HepG2 (cell line): ENCODE data around the gene FAM114A1.

Source experiments
- AGO1 ChIP-seq: fragments of 200-400 bp; formaldehyde crosslinking; IDR thresholded peaks from 2 replicates; pipeline ENCODE4 v1.6.1; 2017; ENCODE audit warnings: mild to moderate bottlenecking, low read depth, low read length, moderate library complexity; ENCODE audit not compliant: poor library complexity, severe bottlenecking
- TF ChIP-seq, protein P1 (sequence below): sonication (generic); formaldehyde crosslinking; IDR thresholded peaks from 2 replicates; pipeline ENCODE4 v1.5.0; 2020; ENCODE audit warnings: mild to moderate bottlenecking, missing genetic modification reagents, borderline replicate concordance

DNA sequence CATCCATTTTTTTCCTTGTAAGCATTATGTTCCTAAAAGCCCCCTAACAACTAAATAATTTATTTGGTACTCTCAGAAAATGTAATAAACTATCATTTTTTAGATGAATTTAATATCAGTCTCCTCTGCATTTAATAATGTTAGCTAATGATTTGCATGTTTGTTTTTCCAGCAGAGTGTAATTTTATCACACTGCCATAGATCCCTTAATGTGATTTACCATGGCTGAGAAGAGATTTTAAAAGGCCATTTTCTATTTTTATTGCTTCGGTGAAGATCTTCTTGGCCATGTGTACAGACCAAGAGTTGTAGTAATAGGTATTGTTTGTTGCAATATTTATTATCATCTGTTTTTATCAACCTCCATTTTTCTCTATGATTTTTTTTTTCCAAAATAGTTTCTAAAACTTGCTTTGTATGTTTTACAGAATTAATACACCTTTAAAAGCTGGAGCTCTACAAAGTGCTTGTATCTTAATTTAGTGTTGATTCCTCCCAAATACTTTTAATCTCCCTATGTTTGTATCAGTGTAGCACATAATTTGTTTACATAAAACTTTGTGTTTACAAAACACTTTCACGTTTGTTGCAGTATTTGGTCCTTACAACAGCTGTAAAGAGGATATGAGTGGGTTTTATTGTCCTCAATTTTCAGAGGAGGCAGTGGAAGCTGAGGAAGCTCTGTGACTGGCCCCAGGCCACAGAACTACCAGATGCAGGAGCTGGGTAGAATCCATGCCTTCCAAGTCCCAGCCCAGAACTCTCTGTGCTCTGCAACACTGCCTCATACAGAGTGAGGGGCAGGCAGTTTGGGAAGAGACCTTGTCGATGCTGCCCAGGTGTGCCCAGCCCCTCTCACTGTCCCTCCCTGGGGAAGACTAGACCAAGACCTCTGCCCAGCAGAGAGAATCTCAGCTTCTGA lies 58.1 kb downstream of the FAM114A1 start:
- TF ChIP-seq AGO1 = no peak
- TF ChIP-seq, protein P1, sequence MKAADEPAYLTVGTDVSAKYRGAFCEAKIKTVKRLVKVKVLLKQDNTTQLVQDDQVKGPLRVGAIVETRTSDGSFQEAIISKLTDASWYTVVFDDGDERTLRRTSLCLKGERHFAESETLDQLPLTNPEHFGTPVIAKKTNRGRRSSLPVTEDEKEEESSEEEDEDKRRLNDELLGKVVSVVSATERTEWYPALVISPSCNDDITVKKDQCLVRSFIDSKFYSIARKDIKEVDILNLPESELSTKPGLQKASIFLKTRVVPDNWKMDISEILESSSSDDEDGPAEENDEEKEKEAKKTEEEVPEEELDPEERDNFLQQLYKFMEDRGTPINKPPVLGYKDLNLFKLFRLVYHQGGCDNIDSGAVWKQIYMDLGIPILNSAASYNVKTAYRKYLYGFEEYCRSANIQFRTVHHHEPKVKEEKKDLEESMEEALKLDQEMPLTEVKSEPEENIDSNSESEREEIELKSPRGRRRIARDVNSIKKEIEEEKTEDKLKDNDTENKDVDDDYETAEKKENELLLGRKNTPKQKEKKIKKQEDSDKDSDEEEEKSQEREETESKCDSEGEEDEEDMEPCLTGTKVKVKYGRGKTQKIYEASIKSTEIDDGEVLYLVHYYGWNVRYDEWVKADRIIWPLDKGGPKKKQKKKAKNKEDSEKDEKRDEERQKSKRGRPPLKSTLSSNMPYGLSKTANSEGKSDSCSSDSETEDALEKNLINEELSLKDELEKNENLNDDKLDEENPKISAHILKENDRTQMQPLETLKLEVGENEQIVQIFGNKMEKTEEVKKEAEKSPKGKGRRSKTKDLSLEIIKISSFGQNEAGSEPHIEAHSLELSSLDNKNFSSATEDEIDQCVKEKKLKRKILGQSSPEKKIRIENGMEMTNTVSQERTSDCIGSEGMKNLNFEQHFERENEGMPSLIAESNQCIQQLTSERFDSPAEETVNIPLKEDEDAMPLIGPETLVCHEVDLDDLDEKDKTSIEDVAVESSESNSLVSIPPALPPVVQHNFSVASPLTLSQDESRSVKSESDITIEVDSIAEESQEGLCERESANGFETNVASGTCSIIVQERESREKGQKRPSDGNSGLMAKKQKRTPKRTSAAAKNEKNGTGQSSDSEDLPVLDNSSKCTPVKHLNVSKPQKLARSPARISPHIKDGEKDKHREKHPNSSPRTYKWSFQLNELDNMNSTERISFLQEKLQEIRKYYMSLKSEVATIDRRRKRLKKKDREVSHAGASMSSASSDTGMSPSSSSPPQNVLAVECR (CRISPR knock-in tag) = no peak
